GM10266 (cell line): ENCODE data around the gene NYNRIN.

Experiments used
- DNase-seq: peaks from one replicate; pipeline ENCODE4 v3.0.0; 2012; ENCODE audit errors: extremely low spot score
- TF ChIP-seq, protein P1 (sequence below): IDR thresholded peaks from 2 replicates; pipeline ENCODE4 v1.5.1; 2012; ENCODE audit warnings: mild to moderate bottlenecking, low read depth; ENCODE audit not compliant: control insufficient read depth, insufficient read depth; ENCODE audit errors: missing control alignments

The NYNRIN gene

DNA sequence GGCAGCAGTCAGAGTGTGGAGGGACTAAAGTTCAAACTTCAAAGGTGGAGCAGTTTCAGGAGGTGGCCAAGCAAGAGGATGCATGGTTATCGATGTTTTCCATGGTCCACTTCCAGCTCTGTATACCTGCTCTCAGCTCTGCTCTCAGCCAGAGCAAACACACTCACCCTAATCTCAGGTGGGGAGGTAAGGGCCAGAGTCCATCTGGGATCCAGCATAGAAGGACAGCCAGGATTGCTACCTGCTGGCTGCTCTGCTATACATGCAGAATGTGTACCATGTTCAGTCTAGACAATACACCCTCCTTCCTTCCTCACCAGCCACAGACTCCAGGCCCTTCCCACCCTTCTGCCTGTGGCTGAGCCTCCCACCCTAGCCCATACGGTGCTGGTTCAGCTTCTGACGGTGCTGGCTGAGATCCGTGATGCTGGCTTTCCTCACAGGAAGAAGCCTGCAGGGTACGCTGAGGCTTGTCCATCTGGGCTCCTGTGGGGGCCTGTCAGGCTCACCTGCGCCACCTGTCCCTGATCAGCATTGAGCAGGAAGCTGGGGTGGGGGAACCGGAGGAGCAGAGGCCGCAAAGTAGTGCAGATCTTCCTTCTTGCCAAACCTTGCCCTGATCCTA, 28.2 kb downstream of the NYNRIN start:
- no peak for DNase-seq
- TF ChIP-seq, protein P1, sequence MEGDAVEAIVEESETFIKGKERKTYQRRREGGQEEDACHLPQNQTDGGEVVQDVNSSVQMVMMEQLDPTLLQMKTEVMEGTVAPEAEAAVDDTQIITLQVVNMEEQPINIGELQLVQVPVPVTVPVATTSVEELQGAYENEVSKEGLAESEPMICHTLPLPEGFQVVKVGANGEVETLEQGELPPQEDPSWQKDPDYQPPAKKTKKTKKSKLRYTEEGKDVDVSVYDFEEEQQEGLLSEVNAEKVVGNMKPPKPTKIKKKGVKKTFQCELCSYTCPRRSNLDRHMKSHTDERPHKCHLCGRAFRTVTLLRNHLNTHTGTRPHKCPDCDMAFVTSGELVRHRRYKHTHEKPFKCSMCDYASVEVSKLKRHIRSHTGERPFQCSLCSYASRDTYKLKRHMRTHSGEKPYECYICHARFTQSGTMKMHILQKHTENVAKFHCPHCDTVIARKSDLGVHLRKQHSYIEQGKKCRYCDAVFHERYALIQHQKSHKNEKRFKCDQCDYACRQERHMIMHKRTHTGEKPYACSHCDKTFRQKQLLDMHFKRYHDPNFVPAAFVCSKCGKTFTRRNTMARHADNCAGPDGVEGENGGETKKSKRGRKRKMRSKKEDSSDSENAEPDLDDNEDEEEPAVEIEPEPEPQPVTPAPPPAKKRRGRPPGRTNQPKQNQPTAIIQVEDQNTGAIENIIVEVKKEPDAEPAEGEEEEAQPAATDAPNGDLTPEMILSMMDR = no peak

DNA sequence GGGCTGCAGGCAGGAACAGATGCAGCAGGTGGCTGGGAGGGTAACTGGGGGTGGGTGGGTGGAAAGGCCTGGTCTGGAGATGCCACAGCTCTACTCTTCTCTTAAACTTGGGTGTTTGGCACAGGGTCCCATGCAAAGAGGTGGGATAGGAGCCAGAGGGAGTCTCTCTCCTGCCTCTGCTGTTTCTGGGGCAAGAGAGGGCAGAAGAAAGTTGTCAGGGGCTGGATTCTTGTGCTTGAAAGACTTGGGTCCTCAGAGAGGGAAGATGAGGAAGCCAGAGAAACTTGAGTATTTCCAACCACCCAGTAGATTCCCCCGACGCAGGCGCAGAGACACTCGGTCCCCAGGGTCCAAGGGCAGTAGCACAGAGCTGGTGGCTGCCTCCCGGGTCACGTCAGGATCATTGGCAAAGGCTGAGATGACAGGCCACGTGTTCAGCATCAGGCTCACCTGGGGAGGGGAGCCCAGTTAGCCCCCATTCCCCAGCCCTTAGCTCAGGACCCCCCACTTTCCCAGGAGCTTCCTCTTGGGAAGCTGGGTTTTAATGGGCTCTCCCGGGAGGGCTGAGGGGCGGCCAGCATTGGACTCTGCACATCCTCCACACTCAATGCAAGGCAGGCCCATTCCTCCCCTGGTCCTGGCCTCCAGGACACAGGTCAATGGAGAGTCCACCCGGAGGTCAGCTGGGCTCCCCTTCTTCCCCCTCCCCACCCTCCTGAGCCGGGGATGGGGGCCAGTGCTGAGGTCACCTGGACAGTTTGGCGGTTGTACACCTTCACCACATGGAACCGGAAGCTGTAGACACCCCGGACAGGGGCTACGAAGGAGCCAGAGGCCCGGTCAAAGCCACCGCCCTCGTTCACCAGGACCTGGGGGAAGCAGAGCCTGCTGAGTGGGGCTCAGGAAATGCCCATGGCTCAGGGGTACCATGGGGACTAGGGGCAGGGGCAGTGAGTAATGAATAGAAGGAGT, 29.0 kb downstream of the NYNRIN start:
- no peak for DNase-seq
- TF ChIP-seq, protein P1 = no peak

DNA sequence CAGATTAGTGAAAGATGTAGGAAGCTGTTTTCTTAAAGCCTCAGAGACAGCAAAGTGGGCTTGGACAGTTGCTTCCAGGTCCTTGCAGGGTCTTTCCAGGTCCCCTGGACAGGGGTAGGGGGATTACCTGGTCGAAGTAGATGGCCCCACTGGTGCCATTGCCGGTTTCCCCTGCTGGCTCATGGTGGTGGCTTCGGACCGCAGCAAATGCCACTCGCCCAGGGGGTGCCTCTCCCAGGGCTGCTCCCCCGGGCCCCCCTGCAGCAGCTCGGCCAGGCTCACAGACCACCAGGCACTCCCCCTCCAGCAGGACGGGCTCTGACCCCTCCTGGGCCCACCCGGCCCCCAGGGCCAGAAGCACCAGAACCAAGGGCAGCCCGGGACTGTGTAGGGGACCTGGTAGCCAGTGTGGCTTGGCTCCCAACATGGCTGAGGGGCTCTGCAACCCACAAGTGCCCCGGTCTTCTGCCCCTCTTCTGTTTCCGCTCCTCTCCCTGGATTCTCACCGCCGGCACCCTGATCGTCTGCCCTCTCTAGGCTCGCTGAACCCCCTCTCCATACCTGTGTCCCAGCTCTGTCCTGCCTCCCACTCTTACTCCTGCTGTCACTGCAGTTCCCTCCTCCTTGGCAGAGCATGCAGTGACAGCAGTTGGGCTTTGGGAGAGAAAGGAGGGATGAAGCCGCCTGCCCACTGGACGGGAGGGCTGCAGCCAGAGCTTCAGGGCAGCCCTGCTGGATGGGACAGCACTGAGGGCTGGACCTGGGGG, 30.0 kb downstream of the NYNRIN start:
- TF ChIP-seq, protein P1 = no peak
- no peak for DNase-seq

DNA sequence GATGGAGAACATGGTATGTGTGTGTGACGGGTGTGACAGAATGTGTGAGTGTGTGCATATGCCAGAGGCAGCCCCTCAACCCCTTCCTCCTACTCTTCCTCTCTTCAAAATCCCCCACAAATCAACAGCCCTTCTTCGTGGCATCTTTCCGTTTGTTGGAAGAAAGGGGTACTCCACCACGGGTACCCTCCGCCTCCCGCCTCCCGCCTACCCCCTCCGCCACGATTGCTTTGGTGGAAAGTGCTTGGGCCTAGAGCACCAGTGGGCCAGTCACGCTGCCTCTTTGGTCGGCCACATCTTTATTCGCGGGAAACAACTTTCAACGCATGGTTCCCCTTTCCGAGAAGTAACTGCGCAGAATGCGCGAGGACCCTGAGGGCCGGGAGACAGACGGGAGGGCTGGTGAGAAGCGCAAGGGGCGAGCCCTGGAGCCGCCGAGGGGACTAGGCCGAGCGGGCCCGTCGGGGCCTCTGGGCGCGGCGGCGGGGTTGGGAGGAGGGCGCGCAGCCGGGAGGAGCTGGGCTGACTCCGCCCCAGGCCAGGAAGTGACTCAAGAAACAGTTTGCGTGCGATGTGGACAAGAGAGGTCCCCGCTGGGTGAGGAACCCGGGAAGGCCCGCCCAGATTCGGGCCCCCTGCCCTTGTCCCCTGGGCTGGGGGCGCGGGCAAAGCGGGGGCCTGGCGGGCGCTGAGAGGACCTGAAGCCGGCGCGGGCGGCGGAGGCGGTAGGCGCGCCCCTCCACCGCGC, 30.8 kb downstream of the NYNRIN start, which contains the start of the genes CBLN3 and KHNYN:
Gene CBLN3, minus strand, starts transcription at position 274 of the 748 bp plus-strand sequence. CDS start 614 bp downstream, outside the sequence.
Gene KHNYN, plus strand, starts transcription at position 560 of the 748 bp plus-strand sequence. CDS start 777 bp downstream, outside the sequence.
- peak; percentile 97 for DNase-seq
- TF ChIP-seq, protein P1 = no peak

DNA sequence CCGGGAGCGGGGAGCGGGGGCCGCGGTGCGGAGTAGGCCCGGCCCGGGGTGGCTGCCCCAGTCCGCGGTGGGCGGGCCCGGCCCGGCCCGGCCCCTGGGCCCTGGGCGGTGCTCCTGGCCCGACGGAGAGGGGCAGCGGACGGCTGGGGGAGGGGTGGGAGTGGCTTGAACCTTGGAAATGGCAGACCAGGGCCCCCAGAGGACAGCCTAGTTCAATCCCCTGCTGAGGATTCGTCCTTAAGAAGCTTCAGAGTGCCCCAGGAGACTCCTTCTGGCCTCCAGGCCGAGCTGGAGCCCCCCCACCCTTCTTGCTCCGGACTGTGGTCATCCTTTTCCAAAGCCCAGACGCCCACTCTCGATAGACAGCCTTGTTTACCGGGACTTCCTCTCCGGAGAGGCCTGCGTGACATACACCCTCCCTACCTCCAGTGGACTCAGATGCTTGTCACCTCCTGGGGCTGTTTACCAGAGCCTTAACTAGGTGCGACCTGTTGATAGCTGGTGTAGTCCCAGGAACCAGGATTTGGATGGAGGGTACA, 31.4 kb downstream of the NYNRIN start:
- peak; percentile 87 for DNase-seq
- TF ChIP-seq, protein P1 = no peak
